ENCODE data around the gene ISG20L2.
"Not testable (repeated sequence)": the region's sequence is repeated elsewhere in the genome, so short reads cannot be mapped to it uniquely, and the experiment has no call there.

Gene ISG20L2

GRCh38 chr1:156760796-156761104 is 32.2 kb upstream of the ISG20L2 start:
- TF ChIP-seq, protein P1, sequence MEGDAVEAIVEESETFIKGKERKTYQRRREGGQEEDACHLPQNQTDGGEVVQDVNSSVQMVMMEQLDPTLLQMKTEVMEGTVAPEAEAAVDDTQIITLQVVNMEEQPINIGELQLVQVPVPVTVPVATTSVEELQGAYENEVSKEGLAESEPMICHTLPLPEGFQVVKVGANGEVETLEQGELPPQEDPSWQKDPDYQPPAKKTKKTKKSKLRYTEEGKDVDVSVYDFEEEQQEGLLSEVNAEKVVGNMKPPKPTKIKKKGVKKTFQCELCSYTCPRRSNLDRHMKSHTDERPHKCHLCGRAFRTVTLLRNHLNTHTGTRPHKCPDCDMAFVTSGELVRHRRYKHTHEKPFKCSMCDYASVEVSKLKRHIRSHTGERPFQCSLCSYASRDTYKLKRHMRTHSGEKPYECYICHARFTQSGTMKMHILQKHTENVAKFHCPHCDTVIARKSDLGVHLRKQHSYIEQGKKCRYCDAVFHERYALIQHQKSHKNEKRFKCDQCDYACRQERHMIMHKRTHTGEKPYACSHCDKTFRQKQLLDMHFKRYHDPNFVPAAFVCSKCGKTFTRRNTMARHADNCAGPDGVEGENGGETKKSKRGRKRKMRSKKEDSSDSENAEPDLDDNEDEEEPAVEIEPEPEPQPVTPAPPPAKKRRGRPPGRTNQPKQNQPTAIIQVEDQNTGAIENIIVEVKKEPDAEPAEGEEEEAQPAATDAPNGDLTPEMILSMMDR (conservative IDR thresholded peaks at IDR 0.05; ENCODE audit: low read length): no peak
- no peak for DNase-seq (ENCODE audit: low read depth)
- H3K4me3 ChIP-seq (ENCODE audit: low read length): no peak overlapping the region

- H3K4me3 ChIP-seq (ENCODE audit: low read length): no peak overlapping the region
- TF ChIP-seq, protein P1 (conservative IDR thresholded peaks at IDR 0.05; ENCODE audit: low read length): no peak
- no peak for DNase-seq (ENCODE audit: low read depth)
These were observed 31.7 kb upstream of the ISG20L2 start for GRCh38 chr1:156760092-156760795.

DNA sequence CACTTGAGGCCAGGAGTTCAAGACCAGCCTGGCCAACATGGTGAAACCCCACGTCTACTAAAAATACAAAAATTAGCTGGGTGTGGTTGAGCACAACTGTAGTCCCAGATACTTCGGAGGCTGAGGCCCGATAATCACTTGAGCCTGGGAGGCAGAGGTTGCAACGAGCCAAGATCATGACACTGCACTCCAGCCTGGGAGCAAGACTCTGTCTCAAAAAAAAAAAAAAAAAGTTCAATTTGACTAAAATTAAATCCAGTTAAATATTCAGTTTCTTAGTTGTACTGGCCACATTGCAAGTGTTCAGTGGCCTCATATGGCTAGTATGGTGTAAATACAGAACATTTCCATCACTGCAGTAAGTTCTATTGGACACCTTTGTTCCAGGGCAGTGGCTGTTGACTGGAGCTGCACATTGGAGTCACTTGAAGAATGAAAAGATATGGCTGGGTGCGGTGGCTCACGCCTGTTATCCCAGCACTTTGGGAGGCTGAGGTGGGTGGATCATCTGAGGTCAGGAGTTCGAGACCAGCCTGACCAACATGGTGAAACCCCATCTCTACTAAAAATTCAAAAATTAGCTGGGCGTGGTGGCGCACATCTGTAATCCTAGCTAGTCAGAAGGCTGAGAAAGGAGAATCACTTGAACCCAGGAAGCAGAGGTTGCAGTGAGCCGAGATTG is 29.1 kb upstream of the ISG20L2 start:
- not testable (repeated sequence) for H3K4me3 ChIP-seq (ENCODE audit: low read length); DNase-seq (ENCODE audit: low read depth)

DNA sequence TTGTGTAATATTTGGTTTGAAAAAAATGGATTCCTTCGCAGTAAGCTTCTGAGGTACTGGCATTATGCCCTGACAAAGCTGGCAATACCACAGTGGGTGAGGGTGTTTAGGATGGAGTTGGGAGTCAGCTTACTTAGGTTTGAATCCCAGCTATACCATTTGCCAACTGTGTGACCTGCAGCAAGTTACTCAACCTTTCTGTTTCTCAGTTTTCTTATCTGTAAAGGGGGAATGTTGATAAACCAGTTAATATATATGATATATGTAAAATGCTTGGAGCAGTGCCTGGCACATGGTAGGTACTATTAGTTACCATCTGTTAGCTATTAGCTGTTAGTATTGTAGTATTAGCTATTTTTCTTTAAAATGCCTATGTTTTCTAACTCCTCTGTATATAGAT is 27.8 kb upstream of the ISG20L2 start:
- TF ChIP-seq, protein P1 (conservative IDR thresholded peaks at IDR 0.05; ENCODE audit: low read length): no peak
- no peak for DNase-seq (ENCODE audit: low read depth)
- no peak overlapping the region for H3K4me3 ChIP-seq (ENCODE audit: low read length)

GRCh38 chr1:156755527-156755950 is 27.0 kb upstream of the ISG20L2 start:
- TF ChIP-seq, protein P1 (conservative IDR thresholded peaks at IDR 0.05; ENCODE audit: low read length): no peak
- H3K4me3 ChIP-seq (ENCODE audit: low read length): no peak overlapping the region
- DNase-seq (ENCODE audit: low read depth): no peak

GRCh38 chr1:156754219-156754618 is 25.7 kb upstream of the ISG20L2 start:
- DNase-seq (ENCODE audit: low read depth): no peak
- TF ChIP-seq, protein P1 (conservative IDR thresholded peaks at IDR 0.05; ENCODE audit: low read length): no peak
- no peak overlapping the region for H3K4me3 ChIP-seq (ENCODE audit: low read length)

- H3K4me3 ChIP-seq (ENCODE audit: low read length): peak overlapping the region; percentile 97
- DNase-seq (ENCODE audit: low read depth): peak; percentile 72
- TF ChIP-seq, protein P1 (conservative IDR thresholded peaks at IDR 0.05; ENCODE audit: low read length): no peak
These were observed 24.4 kb upstream of the ISG20L2 start for GRCh38 chr1:156752843-156753482.

Measured in AG10803 (cell line).